Neural progenitor cell (in vitro differentiated cells): ENCODE results near the gene PHRF1. TPM values are rescaled to one million over a fixed set of nuclear protein-coding genes. Genes with fewer than 3 reads are reported as not detected.

Source experiments
- DNase-seq: peaks from one replicate; pipeline ENCODE4 v3.0.0-alpha.2; 2016; ENCODE audit warnings: low spot score
- H2AFZ ChIP-seq: fragments of 200-600 bp; sonication (generic); replicated peaks from 2 replicates; pipeline ENCODE4 v1.6.1; 2016; ENCODE audit warnings: antibody characterized with exemption
- H3F3A ChIP-seq: fragments of 200-600 bp; sonication (generic); 2 replicates; pipeline ENCODE4 v1.6.1; 2016; ENCODE audit warnings: antibody characterized with exemption, low read depth
- H3K27ac ChIP-seq: fragments of 200-600 bp; sonication (generic); 2 replicates; pipeline ENCODE4 v1.5.1; 2016; ENCODE audit warnings: mild to moderate bottlenecking
- H3K27me3 ChIP-seq: fragments of 200-600 bp; sonication (generic); 2 replicates; pipeline ENCODE4 v1.6.1; 2016; ENCODE audit warnings: mild to moderate bottlenecking, moderate library complexity
- H3K36me3 ChIP-seq: fragments of 200-600 bp; sonication (generic); 2 replicates; pipeline ENCODE4 v1.5.1; 2016
- H3K4me1 ChIP-seq: fragments of 200-600 bp; sonication (generic); 2 replicates; pipeline ENCODE4 v1.6.1; 2016; ENCODE audit warnings: mixed run types
- H3K4me2 ChIP-seq: fragments of 200-600 bp; sonication (generic); 2 replicates; pipeline ENCODE4 v1.6.1; 2016
- H3K4me3 ChIP-seq: fragments of 200-600 bp; sonication (generic); 2 replicates; pipeline ENCODE4 v1.5.1; 2016
- H3K79me2 ChIP-seq: fragments of 200-600 bp; sonication (generic); 2 replicates; pipeline ENCODE4 v1.6.1; 2016; ENCODE audit warnings: low read depth
- H3K9ac ChIP-seq: fragments of 200-600 bp; sonication (generic); 2 replicates; pipeline ENCODE4 v1.6.1; 2016
- H3K9me3 ChIP-seq: fragments of 200-600 bp; sonication (generic); 2 replicates; pipeline ENCODE4 v1.5.1; 2016; ENCODE audit warnings: low read depth
- H4K20me1 ChIP-seq: fragments of 200-600 bp; sonication (generic); 2 replicates; pipeline ENCODE4 v1.6.1; 2016; ENCODE audit warnings: low read depth
- H3K27ac Mint-ChIP-seq: 3 replicates; pipeline ENCODE4 v1.8.0; 2021; ENCODE audit warnings: mixed read lengths
- H3K27me3 Mint-ChIP-seq: 2 replicates; pipeline ENCODE4 v1.8.0; 2022; ENCODE audit warnings: low read depth, mild to moderate bottlenecking, inconsistent platforms, moderate library complexity, mixed read lengths; ENCODE audit not compliant: insufficient read depth
- H3K36me3 Mint-ChIP-seq: 3 replicates; pipeline ENCODE4 v1.8.0; 2021; ENCODE audit warnings: mixed read lengths
- H3K4me1 Mint-ChIP-seq: 3 replicates; pipeline ENCODE4 v1.8.0; 2021; ENCODE audit warnings: mixed read lengths
- H3K4me3 Mint-ChIP-seq: 3 replicates; pipeline ENCODE4 v1.8.0; 2021; ENCODE audit warnings: mild to moderate bottlenecking, moderate library complexity, mixed read lengths
- H3K9me3 Mint-ChIP-seq: 3 replicates; pipeline ENCODE4 v1.8.0; 2020; ENCODE audit warnings: mixed read lengths
- CTCF ChIP-seq: fragments of 200-600 bp; sonication (generic); IDR thresholded peaks from 2 replicates; pipeline ENCODE4 v1.5.1; 2017; ENCODE audit warnings: antibody characterized with exemption, mild to moderate bottlenecking
- EZH2 ChIP-seq: fragments of 200-600 bp; sonication (generic); IDR thresholded peaks from 2 replicates; pipeline ENCODE4 v1.6.1; 2017; ENCODE audit warnings: antibody characterized with exemption, mild to moderate bottlenecking, moderate library complexity
- EZH2phosphoT487 ChIP-seq: fragments of 200-600 bp; sonication (generic); IDR thresholded peaks from 2 replicates; pipeline ENCODE4 v1.6.1; 2017; ENCODE audit warnings: antibody characterized with exemption
- total RNA-seq: library from RNA; depleted of rRNA; stranded (reverse); fragments of >200 nt; gene quantifications from 2 replicates; pipeline ENCODE4 v1.2.3, GENCODE V29; 2015; ENCODE audit warnings: low replicate concordance

Gene PHRF1
- total RNA-seq, 1 donor from 2014 or later: 9.8 TPM

DNA sequence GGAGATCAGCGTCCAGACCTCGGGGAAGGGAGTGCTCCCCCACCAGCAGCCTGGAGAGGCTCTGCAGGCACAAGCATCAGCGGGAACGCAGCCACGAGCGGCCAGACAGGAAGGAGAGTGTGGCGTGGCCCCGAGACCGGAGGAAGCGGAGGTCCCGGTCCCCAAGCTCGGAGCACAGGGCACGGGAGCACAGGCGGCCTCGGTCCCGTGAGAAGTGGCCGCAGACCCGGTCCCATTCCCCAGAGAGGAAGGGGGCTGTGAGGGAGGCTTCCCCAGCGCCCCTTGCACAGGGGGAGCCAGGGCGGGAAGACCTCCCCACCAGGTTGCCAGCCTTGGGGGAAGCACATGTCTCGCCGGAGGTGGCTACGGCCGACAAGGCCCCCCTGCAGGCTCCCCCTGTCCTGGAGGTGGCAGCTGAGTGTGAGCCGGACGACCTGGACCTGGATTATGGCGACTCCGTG lies 32.6 kb downstream of the PHRF1 start:
- Histone ChIP-seq H3K4me1 (no peaks in the 10 kb centered on the region), H2AFZ (no peak overlapping the region), H3F3A (peaks cover 17% of the 10 kb centered on the region), H3K4me2 (no peak overlapping the region), H3K9ac (no peak overlapping the region), H3K36me3 (no peaks in the 10 kb centered on the region), H3K27ac (no peak overlapping the region), H3K27me3 (no peaks in the 10 kb centered on the region), H4K20me1 (peaks cover 40% of the 10 kb centered on the region), H3K9me3 (no peaks in the 10 kb centered on the region), H3K4me3 (no peak overlapping the region), H3K79me2 (no peaks in the 10 kb centered on the region)
- Mint-ChIP-seq H3K4me1 (no peaks in the 10 kb centered on the region), H3K27me3 (peaks cover 13% of the 10 kb centered on the region), H3K27ac (no peak overlapping the region), H3K36me3 (peaks cover 16% of the 10 kb centered on the region), H3K4me3 (no peak overlapping the region), H3K9me3 (no peaks in the 10 kb centered on the region)
- no peak for TF ChIP-seq CTCF
- no peak for TF ChIP-seq EZH2phosphoT487
- no peak for TF ChIP-seq EZH2
- DNase-seq: no peak

GRCh38 chr11:609341-609811 lies 33.1 kb downstream of the PHRF1 start:
- H3K27ac Mint-ChIP-seq: peak overlapping the region; percentile 46
- H3K9me3 ChIP-seq: no peaks in the 10 kb centered on the region
- H3F3A ChIP-seq: peaks cover 22% of the 10 kb centered on the region
- no peak overlapping the region for H3K4me3 Mint-ChIP-seq
- H3K4me1 Mint-ChIP-seq: no peaks in the 10 kb centered on the region
- no peaks in the 10 kb centered on the region for H3K79me2 ChIP-seq
- H3K27ac ChIP-seq: no peak overlapping the region
- peaks cover 46% of the 10 kb centered on the region for H4K20me1 ChIP-seq
- TF ChIP-seq EZH2phosphoT487 (no peak), EZH2 (no peak), CTCF (no peak)
- peaks cover 13% of the 10 kb centered on the region for H3K27me3 Mint-ChIP-seq
- H3K4me2 ChIP-seq: no peak overlapping the region
- H3K36me3 Mint-ChIP-seq: peaks cover 13% of the 10 kb centered on the region
- H3K9me3 Mint-ChIP-seq: no peaks in the 10 kb centered on the region
- no peak for DNase-seq
- H3K4me3 ChIP-seq: no peak overlapping the region
- no peak overlapping the region for H2AFZ ChIP-seq
- H3K36me3 ChIP-seq: no peaks in the 10 kb centered on the region
- H3K27me3 ChIP-seq: no peaks in the 10 kb centered on the region
- H3K9ac ChIP-seq: no peak overlapping the region
- H3K4me1 ChIP-seq: no peaks in the 10 kb centered on the region

DNA sequence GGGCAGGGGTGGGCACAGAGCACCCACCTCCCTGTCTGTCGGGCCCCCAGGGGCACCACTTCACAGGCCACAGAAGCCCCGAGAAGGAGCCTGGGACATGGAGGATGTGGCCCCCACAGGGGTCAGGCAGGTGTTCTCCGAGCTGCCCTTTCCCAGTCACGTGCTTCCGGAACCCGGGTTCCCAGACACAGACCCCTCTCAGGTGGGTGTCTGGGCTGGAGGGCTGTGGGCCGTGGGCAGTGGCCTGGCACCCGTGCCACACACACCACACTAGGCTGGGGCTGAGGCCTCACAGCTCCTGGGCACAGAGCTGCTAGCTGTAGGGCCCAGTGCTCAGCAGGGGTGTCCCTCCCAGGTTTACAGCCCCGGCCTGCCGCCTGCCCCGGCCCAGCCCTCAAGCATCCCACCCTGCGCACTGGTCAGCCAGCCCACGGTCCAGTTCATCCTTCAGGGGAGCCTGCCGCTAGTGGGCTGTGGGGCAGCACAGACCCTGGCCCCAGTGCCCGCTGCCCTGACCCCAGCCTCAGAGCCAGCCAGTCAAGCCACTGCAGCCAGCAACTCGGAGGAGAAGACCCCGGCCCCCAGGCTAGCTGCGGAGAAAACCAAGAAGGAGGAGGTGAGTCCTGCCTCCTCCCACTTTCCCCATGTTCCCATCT lies 34.0 kb downstream of the PHRF1 start:
- no peak for DNase-seq

More for the DNA sequence above, 34.0 kb downstream of the PHRF1 start:
- H3K4me3 Mint-ChIP-seq: no peak overlapping the region
- no peaks in the 10 kb centered on the region for H3K9me3 Mint-ChIP-seq
- no peaks in the 10 kb centered on the region for H3K9me3 ChIP-seq
- peaks cover 15% of the 10 kb centered on the region for H3K27me3 Mint-ChIP-seq
- no peaks in the 10 kb centered on the region for H3K4me1 Mint-ChIP-seq
- no peak overlapping the region for H3K27ac Mint-ChIP-seq
- no peaks in the 10 kb centered on the region for H3K4me1 ChIP-seq
- peaks cover 55% of the 10 kb centered on the region for H4K20me1 ChIP-seq
- H3K9ac ChIP-seq: no peak overlapping the region
- H3K36me3 ChIP-seq: no peaks in the 10 kb centered on the region
- no peaks in the 10 kb centered on the region for H3K27me3 ChIP-seq
- H3K27ac ChIP-seq: no peak overlapping the region
- peaks cover 30% of the 10 kb centered on the region for H3F3A ChIP-seq
- H3K79me2 ChIP-seq: no peaks in the 10 kb centered on the region
- no peak overlapping the region for H2AFZ ChIP-seq
- TF ChIP-seq CTCF (no peak), EZH2phosphoT487 (no peak), EZH2 (no peak)
- peaks cover 13% of the 10 kb centered on the region for H3K36me3 Mint-ChIP-seq
- H3K4me3 ChIP-seq: no peak overlapping the region
- H3K4me2 ChIP-seq: no peak overlapping the region
